Heart right ventricle (tissue), 16 donors: ENCODE results near the gene TMEM51. TPM values are rescaled to one million over a fixed set of nuclear protein-coding genes. Genes with fewer than 3 reads are reported as not detected.

ENCODE experiments used
- ATAC-seq, 8 donors: fragments of 200-7000 bp; cut with Tn5 transposase; one replicate each; pipeline ENCODE4 v1.9.1; 2020; ENCODE audit warnings: mild to moderate bottlenecking in 8 of 8, moderate library complexity in 8 of 8, moderate number of reproducible peaks in 1 of 8
- DNase-seq, 2 donors: peaks; one replicate each; pipeline ENCODE4 v3.0.0-alpha.2; 2020
- H3K27ac ChIP-seq, 10 donors: fragments of 200-600 bp; sonication (generic) in 2 of 10; one replicate each; pipeline versions ENCODE4 v1.5.0 to v1.8.0; 2020 to 2022; ENCODE audit warnings: mild to moderate bottlenecking in 3 of 10
- H3K27me3 ChIP-seq, 7 donors: fragments of 200-600 bp; one replicate each; pipeline ENCODE4 v1.8.0; 2021 to 2022; ENCODE audit warnings: mild to moderate bottlenecking in 2 of 7
- H3K36me3 ChIP-seq, 9 donors: fragments of 200-600 bp; sonication (generic) in 1 of 9; one replicate each; pipeline versions ENCODE4 v1.5.0 to v1.8.0; 2020 to 2022; ENCODE audit warnings: mild to moderate bottlenecking in 2 of 9
- H3K4me1 ChIP-seq, 9 donors: fragments of 200-600 bp; sonication (generic) in 1 of 9; one replicate each; pipeline versions ENCODE4 v1.5.0 to v1.8.0; 2020 to 2022; ENCODE audit warnings: mild to moderate bottlenecking in 4 of 9
- H3K4me3 ChIP-seq, 10 donors: fragments of 200-600 bp; sonication (generic) in 2 of 10; one replicate each; pipeline versions ENCODE4 v1.5.0 to v1.8.0; 2020 to 2022; ENCODE audit warnings: mild to moderate bottlenecking in 7 of 10, moderate library complexity in 2 of 10
- H3K9me3 ChIP-seq, 11 donors: fragments of 200-600 bp in 10 of 11; sonication (generic) in 2 of 11; one replicate each; pipeline versions ENCODE4 v1.5.0 to v1.8.0; 2013 to 2022; ENCODE audit warnings: mild to moderate bottlenecking in 2 of 11, control low read depth in 1 of 11, moderate library complexity in 1 of 11
- CTCF ChIP-seq, 9 donors: fragments of 200-600 bp; sonication (generic) in 2 of 9; IDR thresholded peaks; one replicate each; pipeline versions ENCODE4 v1.5.0 to v1.8.0; 2021 to 2022; ENCODE audit warnings: antibody characterized with exemption in 9 of 9, mild to moderate bottlenecking in 5 of 9, moderate library complexity in 1 of 9
- WGBS, 2 donors: extraction: QIAGEN DNeasy Blood & Tissue Kit; methylation state at CpG; one replicate each; pipeline ENCODE4 v1.1.7; 2013; ENCODE audit warnings: inconsistent platforms in 1 of 2; 5-methylcytosine and 5-hydroxymethylcytosine counted together
- intact Hi-C, 10 donors: fragments of 100-400 bp; cut with DNase I; formaldehyde crosslinking; loops; one replicate each; pipeline versions ENCODE4 v1.11.1 to v1.14.2; 2022
- long read RNA-seq, 3 donors: library from polyadenylated mRNA; unstranded; transcript quantifications; one replicate each; pipeline ENCODE4 v2.0.0, GENCODE V29; 2020 to 2021
- polyA plus RNA-seq, 2 donors: library from polyadenylated mRNA; stranded (reverse); fragments of 200-250 nt; gene quantifications; one replicate each; pipeline ENCODE4 v1.2.3, GENCODE V29; 2013
- total RNA-seq, 10 donors: library from RNA; stranded (reverse); fragmentation: NEBNext Ultra II Directional in 3 of 10; extraction: Animal tissue kit (Norgen Biotek cat#: 25700) in 3 of 10; gene quantifications; one replicate each; pipeline versions ENCODE4 v1.2.1 to v1.2.4, GENCODE V29; 2021 to 2023
- donor health status: Arrhythmogenic right ventricular cardiomyopathy.
- donor health status: ischemic (EF 13 %, LVEDD 7.1; RV severe dilation, severe dysfunction).
- donor health status: healthy with polysubstance abuse.
- donor health status: DM: no; HTN: yes; CAD: no.
- donor health status: DM: no; HTN: no; CAD: no.
- donor health status: ischemic (EF 25% LVEDD 6.9; RV normal size, moderate dysfunction).
- donor health status: ischemic (EF 25% LVEDD 5.7; RV mildly dilated, moderate dysfunction).
- donor health status: healthy.
- donor health status: DM: yes; HTN: yes; CAD: no.
- donor health status: Ischemic cardiomyopathy.
- donor health status: ischemic (EF 35%, LVEDD 5.7; RV mildly dilated, moderate dysfunction).
- donor health status: nonischemic (EF 11% LVEDD 7.7; RV severe dilation, severe dysfunction).
- donor health status: DM: yes; HTN: yes; CAD: no.
- donor health status: PGD.
- donor health status: ischemic (EF 29% LVEDD 5.4; RV normal size, mild dysfunction).
- donor health status: nonischemic (EF 23%, LVEDD 6.1; RV moderate dilation, normal function).

The TMEM51 gene
- total RNA-seq (1 to 10 TPM; 2.0 to 9.5 (median 2.8) TPM), polyA plus RNA-seq (1 to 10 TPM; 3.8 to 3.9 TPM)
- long read RNA-seq, donor 1, partial matches to known transcripts, result 0 of 1 reads
- long read RNA-seq, donor 1, other reads (novel, unspliced or antisense), result 1 of 1 reads
- long read RNA-seq, donor 2, partial matches to known transcripts, result 0 of 1 reads
- long read RNA-seq, donor 2, other reads (novel, unspliced or antisense), result 0 of 1 reads
- long read RNA-seq, donor 3, partial matches to known transcripts, result 0 of 2 reads
- long read RNA-seq, donor 3, other reads (novel, unspliced or antisense), result 2 of 2 reads

- peak; percentile 70 to 86 (median 82) for ATAC-seq
Observed at GRCh38 chr1:15153184-15153841, at the start of gene TMEM51. TMEM51 (plus strand) TSS chr1:15153747; CDS start chr1:15215088, 61,341 bp downstream.

GRCh38 chr1:15103906-15104305 is 49.6 kb upstream of the TMEM51 start:
- Histone ChIP-seq H3K27ac (no peak overlapping the region), H3K4me1 (no peaks in the 10 kb centered on the region), H3K4me3 (no peak overlapping the region), H3K27me3 (peaks cover 0 to 32% (median 15%) of the 10 kb centered on the region in 7 donors), H3K9me3 (peaks cover 0 to 12% (median 0%) of the 10 kb centered on the region in 11 donors), H3K36me3 (no peaks in the 10 kb centered on the region)
- no peak for ATAC-seq
- no peak for DNase-seq
- intact Hi-C loops, result loop anchor here in 1 of 10 donors (5.0 kb wide), 1 partner anchor 1137 kb away; no protein-coding TSS in a partner anchor
- no peak for TF ChIP-seq CTCF (IDR thresholded peaks at IDR 0.05)
- WGBS, 2 donors, result 83 to 88% methylated on average over 10 of the region's 10 CpGs

More at GRCh38 chr1:15153184-15153841, at the start of gene TMEM51:
- no peaks in the 10 kb centered on the region for H3K36me3 ChIP-seq
- H3K4me3 ChIP-seq, result peak within 1 kb of the TSS; percentile 61 to 91 (median 66)
- peak within 1 kb of the TSS; percentile 52 to 88 (median 80) for H3K27ac ChIP-seq
- H3K4me1 ChIP-seq, result peaks cover 2 to 54% (median 20%) of the 10 kb centered on the region in 9 donors
- no peak for TF ChIP-seq CTCF (IDR thresholded peaks at IDR 0.05)
- peaks cover 0 to 35% (median 0%) of the 10 kb centered on the region in 7 donors for H3K27me3 ChIP-seq
- intact Hi-C loops, result loop anchor here (2.0 to 10.0 kb wide), 6 partner anchors 59 to 151 kb away; no protein-coding TSS in a partner anchor
- H3K9me3 ChIP-seq, result no peaks in the 10 kb centered on the region
- WGBS, 2 donors, result 0% methylated on average over 53 to 56 of the region's 56 CpGs
- DNase-seq, result peak; percentile 56 to 73

GRCh38 chr1:15104768-15105167 is 48.8 kb upstream of the TMEM51 start:
- Histone ChIP-seq H3K9me3 (peaks cover 0 to 12% (median 0%) of the 10 kb centered on the region in 11 donors), H3K27me3 (peaks cover 0 to 26% (median 11%) of the 10 kb centered on the region in 7 donors), H3K4me1 (no peaks in the 10 kb centered on the region), H3K36me3 (no peaks in the 10 kb centered on the region), H3K27ac (no peak overlapping the region), H3K4me3 (no peak overlapping the region)
- no peak for DNase-seq
- intact Hi-C loops, result loop anchor here in 1 of 10 donors (5.0 kb wide), 1 partner anchor 1137 kb away; no protein-coding TSS in a partner anchor
- TF ChIP-seq CTCF (IDR thresholded peaks at IDR 0.05), result no peak
- ATAC-seq, result no peak

- ATAC-seq, result no peak
- Histone ChIP-seq H3K9me3 (peaks cover 0 to 12% (median 0%) of the 10 kb centered on the region in 11 donors), H3K27ac (no peak overlapping the region), H3K4me3 (no peak overlapping the region), H3K27me3 (peaks cover 0 to 8% (median 0%) of the 10 kb centered on the region in 7 donors), H3K36me3 (no peaks in the 10 kb centered on the region), H3K4me1 (no peaks in the 10 kb centered on the region)
- DNase-seq, result no peak
- no peak for TF ChIP-seq CTCF (IDR thresholded peaks at IDR 0.05)
- intact Hi-C loops, result no loop called here
- WGBS, 2 donors, result 18 to 21% methylated on average over 7 of the region's 7 CpGs
Observed at GRCh38 chr1:15106608-15107007, 46.9 kb upstream of the TMEM51 start.
